HG03520 (cell line): ENCODE results near the gene EXOC4.

Source experiments
- ATAC-seq: cut with Tn5 transposase; IDR thresholded peaks from one replicate; pipeline ENCODE4 v1.9.1; 2021; ENCODE audit warnings: mild to moderate bottlenecking, moderate library complexity; ENCODE audit not compliant: unreplicated experiment

EXOC4 gene

GRCh38 chr7:133529861-133530260 lies 277.0 kb downstream of the EXOC4 start:
- ATAC-seq, result no peak

- ATAC-seq, result no peak
Measured at GRCh38 chr7:133530682-133531081, 277.8 kb downstream of the EXOC4 start.

DNA sequence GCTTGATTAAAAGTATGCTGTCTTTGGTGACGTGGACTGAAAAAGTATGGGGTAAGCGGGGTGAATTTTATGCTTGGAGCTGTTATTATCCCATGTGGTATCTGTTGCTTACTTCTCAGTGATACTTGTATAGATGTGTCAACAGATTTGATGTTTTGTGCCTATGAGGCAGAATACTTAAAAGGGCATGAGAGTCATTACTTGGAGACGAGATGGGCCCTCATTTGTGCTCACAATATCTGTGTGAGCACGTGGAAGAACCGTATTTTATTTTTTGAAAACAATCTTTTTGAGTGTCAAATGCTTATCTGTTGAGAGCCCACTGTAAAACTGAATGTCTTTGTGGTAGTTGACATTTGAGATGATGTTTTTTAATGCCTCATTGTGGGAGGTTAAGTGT lies 281.9 kb downstream of the EXOC4 start:
- no peak for ATAC-seq

- ATAC-seq, result no peak
Measured at GRCh38 chr7:133535308-133535707, 282.4 kb downstream of the EXOC4 start.

DNA sequence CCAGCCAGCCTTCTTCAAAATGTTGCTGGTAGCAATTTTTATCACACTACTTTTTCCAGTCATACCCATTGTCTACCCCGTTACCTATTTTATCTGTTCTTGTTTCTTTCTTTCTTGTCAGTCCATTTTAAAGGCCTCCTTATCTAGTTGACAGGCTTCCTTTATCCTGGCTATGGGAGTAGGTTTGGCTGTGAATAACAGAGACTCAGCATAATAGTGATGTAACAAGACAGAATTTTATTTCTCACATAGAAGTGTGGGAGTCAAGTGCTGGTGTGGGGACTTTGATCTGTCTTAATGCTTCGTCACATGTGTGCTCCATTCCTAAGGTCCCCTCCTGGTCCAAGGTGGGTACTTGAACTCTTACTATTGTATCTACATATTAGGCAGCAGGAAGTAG lies 283.6 kb downstream of the EXOC4 start:
- no peak for ATAC-seq

DNA sequence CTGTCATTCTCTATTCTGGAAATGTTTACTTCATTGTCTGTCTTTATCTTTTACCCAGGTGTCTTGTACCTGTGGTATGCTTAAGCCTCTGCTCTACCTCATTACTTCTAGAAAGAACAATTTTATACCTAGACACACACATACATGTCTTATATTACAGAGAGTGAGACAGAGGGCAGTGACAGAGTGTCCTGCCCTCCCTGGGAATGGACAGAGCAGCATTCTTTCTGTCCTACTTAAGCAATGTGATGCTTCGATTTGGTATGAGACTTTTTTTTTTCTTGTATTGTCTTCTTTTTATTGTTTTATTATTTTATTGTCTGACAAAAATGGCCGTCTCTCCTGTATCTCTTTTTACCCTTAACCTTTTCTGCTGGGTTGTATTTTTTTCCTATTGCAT lies 286.1 kb downstream of the EXOC4 start:
- no peak for ATAC-seq

GRCh38 chr7:133540096-133540860 lies 287.4 kb downstream of the EXOC4 start:
- no peak for ATAC-seq

DNA sequence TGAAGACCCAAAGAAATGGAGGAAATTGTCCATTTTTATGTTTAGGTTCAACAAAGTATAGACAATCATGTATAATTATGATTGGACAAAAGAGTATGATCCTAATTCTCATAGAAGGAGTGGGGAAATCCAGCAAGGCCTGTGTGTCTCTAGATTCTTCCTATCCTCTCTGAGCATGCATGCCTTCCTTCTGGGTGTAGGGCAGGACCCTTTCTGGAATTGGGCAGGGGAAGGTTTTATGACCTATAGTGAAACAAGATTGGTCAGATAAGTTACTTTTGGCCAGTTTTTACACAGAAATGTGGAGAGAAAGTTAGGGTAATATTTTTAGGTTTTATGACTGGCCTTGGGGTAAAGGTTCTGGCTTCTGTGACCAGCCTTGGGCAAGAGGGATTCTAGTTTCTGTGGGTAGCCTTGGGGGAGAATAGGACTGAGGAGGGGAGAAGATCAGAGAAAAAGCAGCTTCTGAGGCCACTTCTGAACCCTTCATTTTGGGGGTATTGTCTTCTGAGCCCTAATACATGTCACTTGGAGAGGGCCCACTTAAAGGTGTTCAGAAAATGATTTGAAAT lies 289.4 kb downstream of the EXOC4 start:
- no peak for ATAC-seq

DNA sequence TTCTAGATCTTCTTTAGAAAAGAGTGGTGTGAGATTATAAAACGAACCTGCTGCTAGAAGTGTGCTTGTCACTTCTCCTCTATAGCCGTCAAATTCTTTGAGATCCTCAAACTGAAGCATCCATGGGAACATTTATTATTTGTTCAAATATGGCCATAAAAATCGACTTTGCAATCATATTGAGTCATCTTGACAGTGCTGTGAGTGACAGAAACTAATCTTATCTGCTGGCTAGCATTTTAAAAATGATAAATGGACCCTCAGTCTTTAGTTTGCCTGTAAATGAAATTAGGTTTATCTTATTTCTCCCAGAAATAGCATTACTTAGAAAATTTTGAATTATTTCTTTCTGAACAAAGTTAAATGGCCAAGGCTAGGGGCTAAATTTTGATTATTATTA lies 290.8 kb downstream of the EXOC4 start:
- ATAC-seq, result no peak

GRCh38 chr7:133545618-133546017 lies 292.7 kb downstream of the EXOC4 start:
- no peak for ATAC-seq

DNA sequence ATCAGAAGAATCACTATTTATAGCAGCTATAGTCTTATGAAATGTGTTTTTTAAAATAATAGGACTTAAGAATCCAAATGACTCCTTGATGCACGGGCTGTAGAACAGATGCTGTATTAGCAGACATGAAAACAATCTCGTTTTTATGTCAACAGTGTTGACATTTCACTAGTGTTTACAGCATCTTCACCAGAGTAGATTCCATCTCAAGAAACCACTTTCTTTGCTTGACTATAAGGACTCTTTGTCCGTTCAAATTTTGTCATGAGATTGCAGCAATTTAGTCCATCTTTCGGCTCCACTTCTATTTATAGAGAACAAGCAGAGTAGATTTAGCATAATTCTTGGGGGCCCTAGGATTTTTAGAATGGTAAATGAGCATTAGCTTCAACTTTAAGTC lies 295.1 kb downstream of the EXOC4 start:
- ATAC-seq, result no peak

GRCh38 chr7:133549633-133550032 lies 296.8 kb downstream of the EXOC4 start:
- ATAC-seq, result no peak

DNA sequence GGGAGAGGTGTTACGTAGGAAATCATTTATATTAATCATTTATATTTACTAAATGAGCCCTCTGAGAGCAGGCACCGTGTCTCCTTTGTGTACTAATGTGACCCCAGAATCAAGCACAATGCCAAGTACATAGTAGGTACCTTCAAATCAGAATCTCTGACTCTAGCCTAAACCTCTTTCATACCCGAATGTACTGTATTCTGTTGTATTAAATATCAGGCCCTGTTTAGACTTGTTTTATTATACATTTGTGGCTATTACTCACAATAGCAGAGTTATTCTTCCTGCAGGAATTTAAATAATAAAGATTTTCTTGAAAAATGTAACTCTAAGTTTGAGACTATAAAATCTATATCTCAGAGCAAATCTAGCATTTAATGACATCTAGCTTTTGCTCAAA lies 297.3 kb downstream of the EXOC4 start:
- ATAC-seq, result no peak

DNA sequence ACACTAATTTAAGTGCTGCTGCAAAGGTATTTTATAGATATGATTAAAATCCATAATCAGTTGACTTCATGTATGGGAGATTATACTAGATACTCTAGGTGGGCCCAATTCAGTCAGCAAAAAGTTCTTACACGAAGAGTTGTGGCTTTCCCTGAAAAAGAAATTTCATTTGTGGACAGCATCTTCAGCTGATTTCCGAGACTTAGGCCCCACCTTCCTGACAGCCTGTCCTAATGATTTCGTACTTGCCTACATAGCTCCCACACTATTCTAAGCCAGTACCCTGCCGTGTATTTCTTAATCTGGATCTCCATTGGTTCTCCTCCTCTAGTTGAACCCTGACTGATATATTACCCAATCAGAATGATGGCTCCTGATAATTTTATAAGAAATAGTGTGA lies 297.9 kb downstream of the EXOC4 start:
- no peak for ATAC-seq

DNA sequence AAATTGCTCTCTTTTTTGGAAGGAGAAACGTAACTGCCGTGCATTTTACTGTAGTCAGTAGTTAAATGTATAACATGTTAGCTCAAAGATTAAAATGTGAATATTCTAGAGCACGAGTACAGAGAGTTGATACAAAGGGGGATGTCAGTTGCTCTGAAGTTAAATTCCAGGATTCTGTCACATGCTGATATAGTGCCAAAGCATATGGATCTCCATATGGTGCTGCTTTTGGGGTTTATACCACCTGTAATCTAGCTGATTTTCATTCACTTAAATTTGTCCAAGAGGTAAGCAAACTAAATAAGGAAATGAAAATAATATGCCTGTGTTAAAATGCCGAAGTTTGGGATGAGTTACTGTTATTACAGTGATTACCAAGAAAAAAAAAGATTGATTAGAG lies 298.6 kb downstream of the EXOC4 start:
- ATAC-seq, result no peak

GRCh38 chr7:133552079-133552478 lies 299.2 kb downstream of the EXOC4 start:
- no peak for ATAC-seq

- no peak for ATAC-seq
Measured at GRCh38 chr7:133554330-133554729, 301.5 kb downstream of the EXOC4 start.

- no peak for ATAC-seq
Measured at GRCh38 chr7:133556048-133556447, 303.2 kb downstream of the EXOC4 start.

GRCh38 chr7:133556553-133556952 lies 303.7 kb downstream of the EXOC4 start:
- no peak for ATAC-seq

- no peak for ATAC-seq
Measured at GRCh38 chr7:133560900-133561299, 308.0 kb downstream of the EXOC4 start.

GRCh38 chr7:133561396-133561795 lies 308.5 kb downstream of the EXOC4 start:
- ATAC-seq, result no peak

- no peak for ATAC-seq
Measured at GRCh38 chr7:133562621-133563020, 309.7 kb downstream of the EXOC4 start.

- ATAC-seq, result no peak
Measured at GRCh38 chr7:133563251-133563650, 310.4 kb downstream of the EXOC4 start.
